Measurements from ENCODE around the gene WDR59. TPM values are rescaled to one million over a fixed set of nuclear protein-coding genes. Genes with fewer than 3 reads are reported as not detected.

The WDR59 gene
- total and polyA plus RNA-seq, 2 of the 4 experiments (the other 2 are of a cell fraction) = 29.4 to 44.6 TPM

DNA sequence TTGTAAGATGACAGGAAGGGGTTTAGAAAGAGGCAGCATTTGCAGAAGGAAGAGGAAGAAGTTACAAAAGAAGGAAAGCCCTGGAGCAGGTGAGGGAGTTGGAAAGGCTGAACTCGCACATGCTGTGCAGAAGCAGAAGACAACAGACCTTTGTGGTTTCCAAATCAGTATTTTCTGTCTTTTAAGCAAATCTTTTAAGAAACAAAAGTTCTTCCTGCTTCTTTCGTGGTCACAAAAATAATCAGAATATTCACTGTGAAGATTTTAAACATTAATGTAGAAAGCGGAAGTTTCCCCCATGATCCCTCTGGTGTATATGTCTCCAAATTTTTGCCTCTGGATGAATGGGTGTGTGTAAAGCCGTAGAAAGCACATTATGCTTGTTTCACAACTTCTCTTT, 39.7 kb upstream of the WDR59 start:
- TF ChIP-seq, protein P1, sequence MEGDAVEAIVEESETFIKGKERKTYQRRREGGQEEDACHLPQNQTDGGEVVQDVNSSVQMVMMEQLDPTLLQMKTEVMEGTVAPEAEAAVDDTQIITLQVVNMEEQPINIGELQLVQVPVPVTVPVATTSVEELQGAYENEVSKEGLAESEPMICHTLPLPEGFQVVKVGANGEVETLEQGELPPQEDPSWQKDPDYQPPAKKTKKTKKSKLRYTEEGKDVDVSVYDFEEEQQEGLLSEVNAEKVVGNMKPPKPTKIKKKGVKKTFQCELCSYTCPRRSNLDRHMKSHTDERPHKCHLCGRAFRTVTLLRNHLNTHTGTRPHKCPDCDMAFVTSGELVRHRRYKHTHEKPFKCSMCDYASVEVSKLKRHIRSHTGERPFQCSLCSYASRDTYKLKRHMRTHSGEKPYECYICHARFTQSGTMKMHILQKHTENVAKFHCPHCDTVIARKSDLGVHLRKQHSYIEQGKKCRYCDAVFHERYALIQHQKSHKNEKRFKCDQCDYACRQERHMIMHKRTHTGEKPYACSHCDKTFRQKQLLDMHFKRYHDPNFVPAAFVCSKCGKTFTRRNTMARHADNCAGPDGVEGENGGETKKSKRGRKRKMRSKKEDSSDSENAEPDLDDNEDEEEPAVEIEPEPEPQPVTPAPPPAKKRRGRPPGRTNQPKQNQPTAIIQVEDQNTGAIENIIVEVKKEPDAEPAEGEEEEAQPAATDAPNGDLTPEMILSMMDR (conservative IDR thresholded peaks at IDR 0.05; ENCODE audit: low read depth, low read length) = no peak
- no peak for TF ChIP-seq CEBPB (IDR thresholded peaks at IDR 0.05; ENCODE audit: low read depth, low read length)
- Histone ChIP-seq H3K56ac (ENCODE audit: extremely low read depth, insufficient read depth, low read length) (no peak overlapping the region), H3K14ac (replicated peaks; ENCODE audit: low read depth, low read length) (0 out of 2 replicates have a peak overlapping the region, but pooled peaks have one; percentile 10), H2AFZ (replicated peaks; ENCODE audit: low read length, poor library complexity) (no peak overlapping the region), H2BK5ac (ENCODE audit: low read depth, low read length, poor library complexity, severe bottlenecking) (no peak overlapping the region), H3K9me3 (ENCODE audit: control insufficient read depth, insufficient read depth, low read length) (peaks cover 4% of the 10 kb centered on the region), H2AK9ac (replicated peaks; ENCODE audit: low read depth, low read length, poor library complexity) (no peak overlapping the region), H3K9ac (ENCODE audit: low read depth, low read length) (no peak overlapping the region), H3K4me2 (ENCODE audit: low read depth, low read length) (no peak overlapping the region), H2AK5ac (ENCODE audit: low read depth, low read length) (no peak overlapping the region), H3K27ac (ENCODE audit: insufficient read depth, low read length) (peak overlapping the region; percentile 30; the same call in 1 of the 2 replicates), H3K23ac (ENCODE audit: low read depth, low read length) (no peak overlapping the region), H3K18ac (ENCODE audit: low read depth, low read length) (peak overlapping the region; percentile 57; the same call in 1 of the 2 replicates), H3K4me3 (ENCODE audit: insufficient read depth, low read depth, low read length) (no peak overlapping the region), H3K4ac (ENCODE audit: low read depth, low read length) (no peak overlapping the region; the same call in 1 of the 2 replicates), H4K20me1 (ENCODE audit: insufficient read depth, low read length) (peaks cover 9% of the 10 kb centered on the region; the same call in 1 of the 2 replicates), H2BK20ac (ENCODE audit: low read depth, low read length) (peak overlapping the region; percentile 27; the same call in 1 of the 2 replicates), H3K4me1 (ENCODE audit: control insufficient read depth, insufficient read depth, low read length) (peaks cover 24% of the 10 kb centered on the region), H3K79me1 (ENCODE audit: low read depth in 1 of 2, low read length in 2 of 2) (peaks cover 30 to 61% of the 10 kb centered on the region in 2 experiments), H2BK15ac (ENCODE audit: low read depth, low read length) (no peak overlapping the region), H3K36me3 (ENCODE audit: control insufficient read depth, insufficient read depth, low read length) (no peaks in the 10 kb centered on the region), H2BK120ac (ENCODE audit: low read depth, low read length) (no peak overlapping the region; the same call in 1 of the 2 replicates), H3K27me3 (ENCODE audit: control insufficient read depth, insufficient read depth, low read length) (no peaks in the 10 kb centered on the region), H4K91ac (ENCODE audit: insufficient read depth, low read depth, low read length) (peak overlapping the region; percentile 40), H4K8ac (ENCODE audit: low read depth in 2 of 2, low read length in 2 of 2) (0 out of 4 replicates have a peak overlapping the region, but pooled peaks of 1 of the 2 experiments have one; percentile 9), H4K5ac (ENCODE audit: low read depth, low read length) (0 out of 2 replicates have a peak overlapping the region, but pooled peaks have one; percentile 29), H3K9me1 (ENCODE audit: insufficient read depth, low read length) (peaks cover 10% of the 10 kb centered on the region; the same call in 1 of the 2 replicates)
- BruUV-seq (replicated peaks) = no TSS peak
- dilution Hi-C loops (cut with HindIII; ENCODE audit: low sequenced_read_pairs, unreplicated experiment) (no loop called here), in situ Hi-C loops (cut with MboI; ENCODE audit: low sequenced_read_pairs) (no loop called here), intact Hi-C loops (cut with micrococcal nuclease) (no loop called here)
- DNase-seq (no peak), ATAC-seq (ENCODE audit: low read depth) (no peak)
- POLR2A ChIA-PET (ENCODE audit: unreplicated experiment) = no interaction called here
- WGBS, 2 experiments (ENCODE audit: extremely low coverage in 2 of 2, insufficient read length in 1 of 2) = no CpG with 5 or more reads among the region's 4 CpGs
- CTCF ChIA-PET = interaction anchor here (2.2 kb wide), 1 partner anchor 87 kb away, joined by 5 read pairs; no protein-coding TSS in a partner anchor

All from IMR-90 (cell line).